Prostate gland (tissue), 2 donors: Measurements from ENCODE around the gene GALNT11. TPM values are rescaled to one million over a fixed set of nuclear protein-coding genes. Genes with fewer than 3 reads are reported as not detected.

Source experiments
- DNase-seq: peaks from one replicate; pipeline ENCODE4 v3.0.0-alpha.2; 2019; ENCODE audit warnings: low spot score
- H3K27ac ChIP-seq, 2 donors: fragments of 200-600 bp; sonication (generic); 2 replicates each; pipeline ENCODE4 v1.5.1; 2017 to 2019
- H3K27me3 ChIP-seq: fragments of 200-600 bp; sonication (generic); replicated peaks from 2 replicates; pipeline ENCODE4 v1.5.1; 2019; ENCODE audit not compliant: insufficient read depth
- H3K36me3 ChIP-seq, 2 donors: fragments of 200-600 bp; sonication (generic); 1 replicate in 1 of 2; 2 replicates in 1 of 2; pipeline versions ENCODE4 v1.5.1 to v1.8.1; 2017 to 2019
- H3K4me1 ChIP-seq: fragments of 200-600 bp; sonication (generic); replicated peaks from 2 replicates; pipeline ENCODE4 v1.5.1; 2019
- H3K4me3 ChIP-seq, 2 donors: fragments of 200-600 bp; sonication (generic); 2 replicates each; pipeline ENCODE4 v1.5.1; 2017 to 2019
- H3K9me3 ChIP-seq: fragments of 200-600 bp; sonication (generic); 2 replicates; pipeline ENCODE4 v1.5.1; 2017
- POLR2A ChIP-seq: fragments of 450-650 bp; IDR thresholded peaks from one replicate; pipeline ENCODE4 v1.6.1; 2016; ENCODE audit warnings: antibody characterized with exemption, mild to moderate bottlenecking
- POLR2AphosphoS5 ChIP-seq: sonication (generic); formaldehyde crosslinking; IDR thresholded peaks from one replicate; pipeline ENCODE4 v1.6.1; 2017; ENCODE audit warnings: antibody characterized with exemption
- WGBS: methylation state at CpG from one replicate; pipeline ENCODE4 v1.1.5; 2018; 5-methylcytosine and 5-hydroxymethylcytosine counted together
- intact Hi-C: fragments of 100-400 bp; cut with DNase I; formaldehyde crosslinking; loops from one replicate; pipeline ENCODE4 v1.14.2; 2022
- total RNA-seq, 2 donors: library from RNA; depleted of rRNA; stranded (reverse); fragments of >200 nt; gene quantifications; one replicate each; pipeline ENCODE4 v1.1.0, GENCODE V29; 2016
- TF ChIP-seq, protein P1 (sequence below), 4 experiments: fragments of 200-600 bp in 2 of 4; fragments of 450-650 bp in 2 of 4; sonication (generic) in 2 of 4; IDR thresholded peaks; 1 replicate in 3 of 4; 2 replicates in 1 of 4; pipeline ENCODE4 v1.5.1; 2016 to 2019; ENCODE audit warnings: antibody characterized with exemption in 4 of 4, mild to moderate bottlenecking in 2 of 4, moderate library complexity in 2 of 4

GALNT11 gene
- total RNA-seq, 2 donors from 2014 or later, result 50.3 to 76.2 TPM

DNA sequence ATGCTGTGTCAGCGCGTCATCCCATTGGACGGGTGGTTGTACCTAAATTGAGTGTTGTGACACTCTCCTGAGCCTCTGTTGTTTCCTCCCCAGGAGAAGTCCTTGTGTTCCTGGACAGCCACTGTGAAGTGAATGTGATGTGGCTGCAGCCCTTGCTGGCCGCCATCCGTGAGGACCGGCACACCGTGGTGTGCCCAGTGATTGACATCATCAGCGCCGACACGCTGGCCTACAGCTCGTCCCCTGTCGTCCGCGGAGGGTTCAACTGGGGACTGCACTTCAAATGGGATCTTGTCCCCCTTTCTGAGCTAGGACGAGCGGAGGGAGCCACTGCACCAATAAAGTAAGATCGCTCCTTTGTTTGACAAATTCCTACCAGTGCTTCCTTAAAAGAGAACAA lies 82.5 kb downstream of the GALNT11 start:
- no peaks in the 10 kb centered on the region for H3K4me1 ChIP-seq
- no peak overlapping the region for H3K27ac ChIP-seq
- no peak for TF ChIP-seq POLR2AphosphoS5
- TF ChIP-seq POLR2A, result no peak
- TF ChIP-seq, protein P1, sequence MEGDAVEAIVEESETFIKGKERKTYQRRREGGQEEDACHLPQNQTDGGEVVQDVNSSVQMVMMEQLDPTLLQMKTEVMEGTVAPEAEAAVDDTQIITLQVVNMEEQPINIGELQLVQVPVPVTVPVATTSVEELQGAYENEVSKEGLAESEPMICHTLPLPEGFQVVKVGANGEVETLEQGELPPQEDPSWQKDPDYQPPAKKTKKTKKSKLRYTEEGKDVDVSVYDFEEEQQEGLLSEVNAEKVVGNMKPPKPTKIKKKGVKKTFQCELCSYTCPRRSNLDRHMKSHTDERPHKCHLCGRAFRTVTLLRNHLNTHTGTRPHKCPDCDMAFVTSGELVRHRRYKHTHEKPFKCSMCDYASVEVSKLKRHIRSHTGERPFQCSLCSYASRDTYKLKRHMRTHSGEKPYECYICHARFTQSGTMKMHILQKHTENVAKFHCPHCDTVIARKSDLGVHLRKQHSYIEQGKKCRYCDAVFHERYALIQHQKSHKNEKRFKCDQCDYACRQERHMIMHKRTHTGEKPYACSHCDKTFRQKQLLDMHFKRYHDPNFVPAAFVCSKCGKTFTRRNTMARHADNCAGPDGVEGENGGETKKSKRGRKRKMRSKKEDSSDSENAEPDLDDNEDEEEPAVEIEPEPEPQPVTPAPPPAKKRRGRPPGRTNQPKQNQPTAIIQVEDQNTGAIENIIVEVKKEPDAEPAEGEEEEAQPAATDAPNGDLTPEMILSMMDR (IDR thresholded peaks at IDR 0.05), result no peak
- 90% methylated on average over 17 of the region's 17 CpGs for WGBS
- no peaks in the 10 kb centered on the region for H3K36me3 ChIP-seq
- H3K4me3 ChIP-seq, result no peak overlapping the region
- no peaks in the 10 kb centered on the region for H3K9me3 ChIP-seq
- DNase-seq, result no peak
- intact Hi-C loops, result no loop called here
- no peaks in the 10 kb centered on the region for H3K27me3 ChIP-seq

DNA sequence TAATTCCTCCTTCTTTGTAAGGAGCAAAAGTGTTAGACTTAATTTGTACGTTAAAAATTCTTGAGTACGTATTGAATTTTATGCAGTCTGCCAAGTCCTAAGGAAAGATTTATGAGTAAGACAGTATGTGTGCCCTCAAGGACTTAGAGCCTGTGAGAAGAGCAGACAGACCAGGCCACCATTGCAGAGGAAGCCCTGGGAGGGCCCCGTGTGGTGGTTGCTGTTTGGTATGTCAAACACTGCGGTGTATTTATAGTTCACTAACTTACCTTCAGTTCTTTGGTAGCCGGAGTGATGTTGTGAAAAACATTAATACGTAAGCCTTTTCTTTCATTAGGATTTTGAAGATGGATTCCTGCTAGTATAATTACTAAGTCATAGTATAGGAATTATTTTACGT lies 82.9 kb downstream of the GALNT11 start:
- H3K27ac ChIP-seq, result no peak overlapping the region
- intact Hi-C loops, result no loop called here
- no peaks in the 10 kb centered on the region for H3K27me3 ChIP-seq
- H3K9me3 ChIP-seq, result no peaks in the 10 kb centered on the region
- 53% methylated on average over 7 of the region's 7 CpGs for WGBS
- no peaks in the 10 kb centered on the region for H3K4me1 ChIP-seq
- TF ChIP-seq, protein P1 (IDR thresholded peaks at IDR 0.05), result no peak
- no peak for TF ChIP-seq POLR2AphosphoS5
- TF ChIP-seq POLR2A, result no peak
- no peaks in the 10 kb centered on the region for H3K36me3 ChIP-seq
- H3K4me3 ChIP-seq, result no peak overlapping the region
- DNase-seq, result no peak

DNA sequence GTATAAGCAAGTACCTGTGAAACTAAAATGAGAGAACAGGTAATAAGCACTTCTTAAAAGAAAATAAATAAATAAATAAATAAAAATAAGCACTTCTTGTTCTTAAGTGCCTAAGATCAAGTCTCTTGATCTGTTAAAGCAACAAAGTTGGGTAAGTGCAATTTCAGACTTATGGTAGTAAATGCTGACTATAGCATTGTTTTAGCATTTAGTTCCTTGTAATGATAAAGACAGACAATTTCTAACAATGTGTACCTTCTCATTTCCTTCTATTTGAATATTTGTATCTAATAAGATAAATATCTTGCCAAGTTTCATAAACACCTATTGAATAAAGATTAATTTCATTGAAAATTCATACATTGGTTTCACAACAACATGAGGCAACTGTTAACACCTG lies 87.4 kb downstream of the GALNT11 start:
- no peaks in the 10 kb centered on the region for H3K4me1 ChIP-seq
- no peaks in the 10 kb centered on the region for H3K27me3 ChIP-seq
- no peak for DNase-seq
- intact Hi-C loops, result no loop called here
- no peaks in the 10 kb centered on the region for H3K36me3 ChIP-seq
- no peaks in the 10 kb centered on the region for H3K9me3 ChIP-seq
- TF ChIP-seq, protein P1 (IDR thresholded peaks at IDR 0.05), result no peak
- TF ChIP-seq POLR2AphosphoS5 (no peak), POLR2A (no peak)
- H3K4me3 ChIP-seq, result no peak overlapping the region
- H3K27ac ChIP-seq, result no peak overlapping the region

DNA sequence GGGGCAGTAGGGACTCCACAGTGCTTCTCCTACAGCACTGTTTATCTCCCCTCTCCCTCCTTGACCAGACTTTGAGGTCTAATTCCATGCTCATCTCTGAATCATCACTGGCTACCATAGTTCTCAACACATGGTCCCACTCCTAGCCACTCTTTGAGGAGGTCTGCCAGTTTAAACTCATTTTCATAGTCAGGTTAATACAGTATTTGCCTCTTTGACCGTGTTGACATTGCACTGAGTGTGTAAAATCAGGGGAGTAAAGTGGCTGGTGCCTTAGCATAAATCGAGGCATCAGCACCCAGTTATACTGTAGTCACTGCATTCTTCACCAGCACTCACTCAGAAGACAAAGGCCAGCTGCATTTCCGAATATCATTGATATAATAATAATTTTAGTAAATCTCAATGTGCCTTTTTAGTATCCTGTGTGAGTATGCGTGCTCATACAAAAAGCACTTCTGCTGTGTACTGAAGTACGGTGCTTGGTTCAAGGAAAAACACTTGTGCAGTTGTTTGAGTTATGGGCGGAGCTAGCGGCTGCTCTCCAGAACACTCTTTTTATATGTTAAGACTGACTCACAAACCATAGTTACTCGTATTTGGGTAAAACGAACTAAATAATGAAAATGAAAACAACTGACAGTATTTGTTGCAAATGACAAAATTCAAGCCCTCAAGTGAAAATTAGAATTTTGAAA lies 89.7 kb downstream of the GALNT11 start:
- DNase-seq, result no peak
- Histone ChIP-seq H3K9me3 (no peaks in the 10 kb centered on the region), H3K4me3 (no peak overlapping the region), H3K27me3 (no peaks in the 10 kb centered on the region), H3K36me3 (no peaks in the 10 kb centered on the region), H3K4me1 (no peaks in the 10 kb centered on the region), H3K27ac (no peak overlapping the region)
- intact Hi-C loops, result no loop called here
- TF ChIP-seq POLR2AphosphoS5 (no peak), POLR2A (no peak)
- TF ChIP-seq, protein P1 (IDR thresholded peaks at IDR 0.05), result no peak
- 81% methylated on average over 9 of the region's 9 CpGs for WGBS

DNA sequence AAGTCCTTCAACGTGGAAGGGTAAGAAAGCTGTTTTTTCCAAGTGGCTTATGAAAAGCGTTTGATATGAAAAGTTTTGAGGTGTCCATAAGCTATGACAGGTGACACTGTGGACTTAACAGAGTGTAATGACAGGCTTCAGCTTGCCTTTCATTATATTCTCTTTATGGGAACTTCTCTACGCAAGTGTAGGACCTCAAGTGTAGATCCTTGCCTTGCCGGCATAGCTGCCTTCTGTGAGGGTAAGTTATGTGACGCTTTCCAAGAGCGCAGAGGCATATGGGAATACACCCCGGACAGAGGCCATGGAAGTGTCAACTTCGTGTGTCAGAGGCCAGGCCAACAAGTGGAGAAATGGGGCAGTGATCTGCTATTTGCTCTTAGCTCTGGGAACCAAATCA lies 91.9 kb downstream of the GALNT11 start:
- Histone ChIP-seq H3K4me3 (no peak overlapping the region), H3K27me3 (no peaks in the 10 kb centered on the region), H3K4me1 (no peaks in the 10 kb centered on the region), H3K36me3 (peaks cover 0 to 6% of the 10 kb centered on the region in 2 donors), H3K9me3 (no peaks in the 10 kb centered on the region), H3K27ac (no peak overlapping the region)
- intact Hi-C loops, result no loop called here
- no peak for TF ChIP-seq POLR2AphosphoS5
- no peak for TF ChIP-seq POLR2A
- TF ChIP-seq, protein P1 (IDR thresholded peaks at IDR 0.05), result no peak
- no peak for DNase-seq
- 93% methylated on average over 8 of the region's 8 CpGs for WGBS
